OCI-LY1 (cell line): ENCODE data around the gene CMTM5.

Source experiments
- CTCF ChIP-seq: fragments of 200-600 bp; sonication (generic), shearing (Covaris generic); IDR thresholded peaks from 2 replicates; pipeline ENCODE4 v1.5.1; 2017; ENCODE audit warnings: mild to moderate bottlenecking, antibody characterized with exemption, low read length, moderate library complexity, mixed read lengths
- EZH2 ChIP-seq: fragments of 200-600 bp; sonication (generic), shearing (Covaris generic); IDR thresholded peaks from 2 replicates; pipeline ENCODE4 v1.8.0; 2017; ENCODE audit warnings: borderline replicate concordance, mixed run types, mild to moderate bottlenecking, antibody characterized with exemption, low read length, moderate library complexity, mixed read lengths

- no peak for TF ChIP-seq CTCF
- TF ChIP-seq EZH2, result no peak
Measured at GRCh38 chr14:23399591-23399990, 22.7 kb downstream of the CMTM5 start.
